HepG2 (cell line): ENCODE measurements around the gene PROC. TPM values are rescaled to one million over a fixed set of nuclear protein-coding genes. Genes with fewer than 3 reads are reported as not detected.
A peak's percentile ranks its signal among the peaks of the same experiment; 100 is the strongest.

Experiments used
- JDP2 ChIP-seq: sonication (generic); formaldehyde crosslinking; IDR thresholded peaks from 2 replicates; pipeline ENCODE4 v1.8.1; 2022; ENCODE audit warnings: missing genetic modification reagents, borderline replicate concordance
- KIAA2018 ChIP-seq: sonication (generic); formaldehyde crosslinking; IDR thresholded peaks from 2 replicates; pipeline ENCODE4 v1.5.0; 2020; ENCODE audit warnings: mild to moderate bottlenecking, missing genetic modification reagents, borderline replicate concordance
- SMYD3 ChIP-seq: sonication (generic); formaldehyde crosslinking; IDR thresholded peaks from 2 replicates; pipeline ENCODE4 v1.8.1; 2023; ENCODE audit warnings: mild to moderate bottlenecking, missing genetic modification reagents
- THRA ChIP-seq: sonication (generic); formaldehyde crosslinking; IDR thresholded peaks from 2 replicates; pipeline ENCODE4 v1.4.0; 2020; ENCODE audit warnings: missing genetic modification reagents, borderline replicate concordance
- TIGD3 ChIP-seq: sonication (generic); formaldehyde crosslinking; IDR thresholded peaks from 2 replicates; pipeline ENCODE4 v1.5.1; 2020; ENCODE audit warnings: mild to moderate bottlenecking, missing genetic modification reagents, borderline replicate concordance
- ZNF205 ChIP-seq: IDR thresholded peaks from 2 replicates; pipeline ENCODE4 v1.6.1; 2018; ENCODE audit warnings: missing biosample characterization, missing genetic modification reagents
- ZNF333 ChIP-seq: sonication (generic); formaldehyde crosslinking; IDR thresholded peaks from 2 replicates; pipeline ENCODE4 v1.4.0; 2020; ENCODE audit warnings: mild to moderate bottlenecking, missing genetic modification reagents, borderline replicate concordance
- polyA plus RNA-seq, 8 experiments: library from polyadenylated mRNA; depleted of rRNA in 3 of 8; stranded (reverse) in 7 of 8; unstranded in 1 of 8; fragments of >200 nt; fragmentation: Illumina TruSeq in 4 of 8; extraction: Trizol in 4 of 8; gene quantifications; 2 replicates each; pipeline versions ENCODE4 v1.2.1 to v1.2.3, GENCODE V29; 2011 to 2016; ENCODE audit warnings: low read depth in 4 of 8, missing spikeins in 1 of 8, mixed read lengths in 1 of 8; ENCODE audit not compliant: insufficient read depth in 1 of 8
- total RNA-seq, 5 experiments: library from RNA; depleted of rRNA; stranded (reverse); fragments of >200 nt; fragmentation: Illumina TruSeq; extraction: Trizol; gene quantifications; 2 replicates each; pipeline ENCODE4 v1.2.3, GENCODE V29; 2016; ENCODE audit warnings: low read depth in 1 of 5

PROC gene
- total and polyA plus RNA-seq, 2 of the 13 experiments (the other 11 are each of a cell fraction or from before 2014, with no cell fraction given) = 134 to 185 TPM

- peak; percentile 89 for TF ChIP-seq THRA (CRISPR knock-in tag)
- peak; percentile 94; the same call in 1 of the 2 replicates for TF ChIP-seq TIGD3 (CRISPR knock-in tag)
- peak; percentile 86 for TF ChIP-seq ZNF205 (CRISPR knock-in tag)
- TF ChIP-seq ZNF333 (CRISPR knock-in tag) = peak; percentile 33; the same call in 1 of the 2 replicates
- TF ChIP-seq SMYD3 (CRISPR knock-in tag) = no peak
- TF ChIP-seq JDP2 (CRISPR knock-in tag) = no peak
- TF ChIP-seq KIAA2018 = peak; percentile 54; the same call in 1 of the 2 replicates
These were observed 36.7 kb downstream of the PROC start (continued) for GRCh38 chr2:127454595-127455565.
